Endometrial microvascular endothelial cells (primary cell): ENCODE results near the gene FBXL20. TPM values are rescaled to one million over a fixed set of nuclear protein-coding genes. Genes with fewer than 3 reads are reported as not detected.

Source experiments
- in situ Hi-C: cut with HindIII; loops from 2 replicates; pipeline ENCODE4 v1.10.0; 2017; ENCODE audit warnings: low sequenced_read_pairs, low pct_unique_long_range_greater_than_20kb; ENCODE audit errors: inconsistent ontology term
- total RNA-seq: library from RNA; depleted of rRNA; stranded (reverse); fragments of >200 nt; gene quantifications from one replicate; pipeline ENCODE4 v1.2.3, GENCODE V29; 2015; ENCODE audit errors: inconsistent ontology term

FBXL20 gene
- total RNA-seq, 1 donor from 2014 or later, result 12.1 TPM

DNA sequence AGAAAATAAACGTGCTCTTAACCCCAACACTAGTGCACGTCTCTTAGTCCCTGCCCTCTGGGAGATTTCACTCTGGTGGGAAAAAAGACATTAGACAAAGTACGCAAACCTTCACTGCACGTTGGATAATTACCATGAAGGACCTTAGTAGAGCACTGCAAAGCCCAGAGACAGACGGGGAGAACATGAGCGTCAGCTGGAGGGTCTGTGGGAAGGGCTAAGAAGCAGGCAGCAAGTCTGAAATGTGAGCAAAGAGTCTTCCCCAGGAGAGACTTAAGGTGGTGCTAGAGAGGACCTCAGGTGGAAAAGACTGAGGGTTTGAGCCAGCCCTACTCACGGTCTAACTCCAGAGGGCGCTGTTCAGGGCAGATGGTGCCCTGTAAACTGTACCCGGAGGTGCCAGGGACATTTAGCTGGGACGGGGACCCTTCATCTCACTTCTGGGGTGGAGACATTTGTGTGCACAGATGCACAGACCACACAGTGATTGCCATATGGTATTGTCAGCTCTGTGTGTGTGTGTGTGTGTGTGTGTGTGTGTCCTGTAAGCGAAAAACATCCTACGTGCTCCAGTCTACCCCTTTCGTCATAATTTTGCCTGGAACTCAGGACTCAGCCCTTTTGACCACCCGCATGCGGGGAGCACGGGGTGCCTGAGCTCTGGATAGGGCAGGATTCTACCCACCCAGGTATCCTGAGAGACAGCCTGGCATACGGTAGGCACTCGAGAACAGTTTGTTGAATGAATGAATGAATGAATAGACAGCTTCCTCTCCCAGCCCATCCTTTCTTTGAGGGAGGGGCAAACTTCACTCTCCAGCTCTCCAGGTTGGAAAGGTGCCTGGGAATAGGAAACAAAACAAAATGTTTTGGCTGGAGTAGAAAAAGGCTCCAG, 165.6 kb downstream of the FBXL20 start:
- in situ Hi-C loops, result no loop called here

DNA sequence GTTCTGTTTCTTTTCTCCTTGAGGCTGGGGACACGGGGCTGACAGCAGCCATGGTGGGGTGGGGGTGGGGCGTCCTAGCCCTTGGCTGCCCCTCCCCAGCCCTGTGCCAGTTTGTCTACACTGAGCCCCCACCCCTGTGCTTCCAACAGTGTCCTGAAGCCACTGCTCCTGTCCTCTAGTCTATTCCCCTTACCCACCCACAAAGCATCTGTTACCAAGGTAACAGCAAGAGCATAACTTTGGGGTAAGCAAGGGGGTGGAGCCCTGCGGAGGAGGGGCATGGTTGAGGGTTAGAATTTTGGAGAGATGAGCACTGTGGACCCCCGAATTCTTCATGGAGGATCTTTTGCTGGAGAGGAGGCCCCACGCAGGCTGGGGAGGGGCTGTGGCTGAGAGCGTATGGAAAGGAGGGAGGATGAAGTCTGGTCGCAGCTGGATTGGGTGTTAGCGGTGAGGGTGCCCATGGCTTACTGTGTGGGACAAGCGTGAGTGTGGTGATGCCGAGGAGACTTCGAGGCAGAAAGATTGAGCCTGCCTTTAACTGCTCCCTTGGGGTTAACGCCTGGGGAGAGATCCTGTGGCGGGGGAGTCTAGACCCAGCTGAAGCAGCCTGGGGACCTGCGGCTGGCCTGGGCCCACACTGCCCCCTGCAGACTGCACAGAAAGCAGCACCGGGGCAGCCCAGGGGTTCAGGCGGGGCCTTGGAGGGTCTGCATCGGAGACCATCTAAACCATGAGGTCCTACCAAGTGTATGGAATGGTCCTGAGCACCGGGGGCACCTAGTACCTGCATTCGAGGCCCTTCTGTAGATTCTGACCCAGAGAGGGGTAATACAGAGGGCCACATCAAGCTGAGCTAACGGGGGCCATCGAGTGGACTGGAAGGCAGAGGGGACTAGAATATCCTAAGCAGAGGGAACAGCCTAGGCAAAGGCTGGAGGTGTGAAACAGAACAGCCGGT, 169.6 kb downstream of the FBXL20 start:
- in situ Hi-C loops, result no loop called here

DNA sequence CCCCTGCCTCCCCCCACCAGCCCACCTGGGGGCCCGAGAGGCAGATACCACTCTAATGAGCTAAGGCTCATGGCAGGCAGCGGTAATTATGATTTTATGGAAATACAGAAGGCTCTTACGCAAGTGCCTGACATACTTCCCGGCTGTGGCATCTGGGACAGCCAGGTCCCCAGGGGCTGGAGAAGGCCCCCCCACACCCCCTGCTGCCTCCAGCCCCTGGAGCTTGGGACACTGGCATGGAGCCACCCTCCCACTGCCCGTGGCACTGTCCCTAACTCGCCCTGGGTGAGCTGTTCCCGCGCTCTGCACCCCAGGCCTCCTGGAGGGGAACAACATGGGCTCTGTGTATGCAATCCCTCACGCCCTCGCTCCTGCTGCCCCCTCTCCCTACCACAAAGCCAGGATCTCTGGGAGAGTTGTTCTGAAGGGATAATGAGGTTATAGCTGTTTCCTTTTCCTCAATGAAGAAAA, 170.3 kb downstream of the FBXL20 start:
- in situ Hi-C loops, result no loop called here

DNA sequence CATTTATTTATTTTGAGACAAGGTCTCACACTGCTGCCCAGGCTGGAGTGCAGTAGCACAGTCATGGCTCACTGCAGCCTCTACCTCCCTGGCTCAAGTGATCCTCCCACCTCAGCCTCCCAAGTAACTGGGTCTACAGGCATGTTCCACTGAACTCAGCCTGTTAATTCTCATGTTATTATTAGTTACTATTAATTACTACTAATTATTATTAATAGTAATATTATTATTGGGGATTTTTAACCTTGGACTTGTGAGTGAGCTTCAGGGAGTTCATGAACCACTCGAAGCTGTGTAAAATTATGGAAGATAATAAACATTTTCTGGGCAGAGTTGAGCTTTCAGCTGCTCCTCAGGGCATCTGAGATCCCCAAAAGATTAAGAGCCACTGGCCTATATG, 171.1 kb downstream of the FBXL20 start:
- in situ Hi-C loops, result no loop called here

DNA sequence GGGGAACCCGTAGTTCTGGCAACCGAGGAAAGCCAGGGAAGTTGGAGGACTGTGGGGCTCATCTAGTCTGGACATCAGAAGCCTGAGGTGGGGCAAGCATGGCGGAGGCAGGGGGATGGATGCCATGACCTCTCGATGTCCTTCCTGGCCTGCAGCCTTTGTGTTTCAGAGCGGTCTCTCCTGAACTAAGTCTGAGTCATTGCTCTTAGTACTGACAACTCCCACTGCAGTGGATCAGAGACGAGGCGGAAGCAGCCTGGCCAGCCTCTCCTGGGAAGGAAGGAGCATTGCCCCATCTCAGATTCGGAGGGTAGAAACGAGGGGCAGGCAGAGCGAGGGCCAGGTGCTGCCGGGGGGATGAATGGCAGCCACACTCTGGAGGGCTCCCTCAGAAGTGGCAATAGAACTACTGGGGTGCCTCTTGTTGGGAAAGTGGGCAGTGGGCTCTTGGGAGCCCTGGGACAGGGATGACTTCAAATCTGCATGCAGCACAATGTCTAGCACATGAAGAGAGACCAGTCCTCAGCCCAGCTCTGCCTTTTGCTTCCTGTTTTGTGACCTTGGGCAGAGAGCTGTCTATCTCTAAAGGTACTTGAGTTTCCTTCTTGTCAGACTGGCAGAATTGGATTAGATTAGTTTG, 172.0 kb downstream of the FBXL20 start:
- in situ Hi-C loops, result no loop called here

DNA sequence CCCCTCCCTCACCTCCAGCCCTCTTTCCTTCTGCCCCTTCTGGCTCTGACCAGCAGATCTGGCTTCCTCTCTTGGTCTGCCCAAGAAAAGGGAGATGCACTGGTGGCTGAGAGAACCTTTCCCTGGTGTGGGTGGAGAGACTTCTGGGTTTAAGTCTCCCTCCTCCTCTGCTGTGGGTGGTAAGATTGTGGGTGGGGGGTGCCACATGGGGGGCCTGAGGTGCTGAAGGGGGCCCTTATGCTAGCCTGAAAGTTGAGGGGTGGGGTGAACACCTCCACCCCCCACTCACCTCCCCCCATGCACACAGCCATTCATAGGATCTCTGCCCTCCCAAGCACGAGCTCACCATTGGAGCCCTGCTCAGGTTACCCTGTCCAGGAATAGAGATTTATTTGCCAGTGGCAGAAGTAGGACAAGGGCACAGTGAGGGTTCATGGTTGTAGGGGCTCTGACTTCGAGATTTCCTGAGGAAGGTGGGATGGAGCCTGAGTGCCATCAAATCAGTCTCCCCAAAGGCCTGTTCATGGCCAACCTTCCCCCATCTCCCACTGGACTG, 174.0 kb downstream of the FBXL20 start:
- in situ Hi-C loops, result no loop called here

DNA sequence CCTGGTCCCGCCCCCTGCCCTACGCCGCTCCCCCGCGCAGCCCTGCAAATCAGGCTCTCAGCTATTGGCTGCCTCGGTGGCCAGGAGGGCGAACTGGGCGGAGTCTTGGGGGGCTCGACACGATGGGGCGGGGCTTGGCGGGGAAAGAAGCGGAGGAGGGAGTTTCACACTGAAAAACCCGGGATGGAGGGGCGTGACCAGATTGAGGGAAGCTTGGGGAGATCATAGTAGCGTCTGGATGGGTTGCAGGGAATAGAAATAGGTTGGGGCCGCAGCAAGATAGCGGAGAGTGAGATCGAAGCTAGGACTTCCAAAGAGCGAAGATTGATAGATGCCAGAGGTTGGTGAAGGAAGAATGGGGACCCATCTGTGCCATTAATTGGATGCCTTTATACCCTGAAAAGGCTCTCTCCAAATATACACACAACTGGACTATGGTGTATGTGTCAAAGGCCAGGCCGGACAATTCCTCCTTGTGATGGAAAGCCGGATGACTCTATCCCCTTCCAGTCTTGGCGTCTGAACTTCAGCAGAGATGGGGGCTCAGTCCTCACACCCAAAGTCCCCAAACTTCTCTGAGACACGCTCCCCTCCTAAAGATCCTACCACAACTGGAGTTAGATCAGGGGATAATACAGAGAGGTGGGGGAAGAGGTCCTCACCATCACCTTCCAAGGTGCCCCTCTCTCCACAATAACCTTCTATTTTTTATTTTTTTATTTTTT, 175.3 kb downstream of the FBXL20 start:
- in situ Hi-C loops, result no loop called here

DNA sequence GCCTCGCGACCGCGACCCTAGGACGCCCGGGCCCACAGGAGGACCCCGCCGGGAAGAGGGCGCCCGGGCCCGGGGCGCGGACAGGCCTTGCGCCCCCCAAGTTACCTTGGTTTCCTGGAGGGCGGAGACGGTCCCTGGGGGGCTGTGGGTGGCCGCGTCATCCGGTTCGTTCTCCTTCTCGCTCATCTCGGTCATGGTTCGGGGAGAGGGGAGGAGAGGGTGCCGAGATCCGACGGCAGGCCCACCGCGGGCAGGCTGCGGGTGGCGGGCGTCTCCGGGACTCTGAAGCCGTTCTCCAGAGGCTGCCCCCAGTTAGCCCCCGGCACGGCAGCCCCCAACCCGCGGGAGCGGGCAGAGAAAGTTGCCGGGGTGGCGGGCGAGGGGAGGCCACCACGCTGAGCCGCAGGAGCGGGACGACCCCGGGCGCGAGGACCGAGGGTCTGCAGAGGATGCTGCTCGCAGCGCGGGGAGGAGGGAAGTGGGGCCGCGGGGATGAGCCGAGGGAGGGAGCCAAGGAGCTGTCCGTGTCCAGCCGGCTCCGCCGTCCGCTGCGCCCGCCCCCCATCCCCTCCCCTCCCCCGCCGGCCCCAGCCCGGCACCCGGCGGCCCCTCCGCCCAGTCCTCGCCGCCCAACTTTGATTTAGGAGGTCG, 176.0 kb downstream of the FBXL20 start, which contains the start of gene STAC2:
Gene STAC2, minus strand, starts transcription at position 638 of the 651 bp plus-strand sequence. Its CDS starts 443 bp downstream, at position 195.
- in situ Hi-C loops, result no loop called here

DNA sequence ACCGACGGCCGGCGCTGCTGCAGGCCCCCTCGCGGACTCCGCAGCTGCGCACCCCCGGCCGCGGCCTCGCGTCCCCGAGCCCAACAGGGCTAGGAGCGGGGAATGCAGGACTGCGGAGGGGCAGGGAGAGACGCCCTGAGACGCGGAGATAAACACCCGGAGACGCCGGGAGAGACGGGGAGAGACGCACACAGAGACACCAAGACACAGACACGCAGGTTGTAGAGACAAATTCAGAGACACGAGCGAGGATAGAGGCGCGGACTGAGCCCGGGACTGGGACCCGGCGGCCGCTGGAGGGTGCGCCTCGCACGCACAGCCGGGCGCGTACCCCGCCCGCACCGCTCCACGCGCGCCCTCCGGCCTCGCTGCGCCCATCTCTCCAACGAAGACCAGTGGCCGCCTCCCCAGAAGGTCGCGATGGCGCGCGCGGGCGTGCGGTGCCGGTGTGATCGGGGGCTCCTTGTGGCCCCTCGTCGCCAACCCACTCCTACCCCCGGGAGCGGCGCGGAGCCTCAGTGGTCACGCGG, 176.6 kb downstream of the FBXL20 start:
- in situ Hi-C loops, result no loop called here

DNA sequence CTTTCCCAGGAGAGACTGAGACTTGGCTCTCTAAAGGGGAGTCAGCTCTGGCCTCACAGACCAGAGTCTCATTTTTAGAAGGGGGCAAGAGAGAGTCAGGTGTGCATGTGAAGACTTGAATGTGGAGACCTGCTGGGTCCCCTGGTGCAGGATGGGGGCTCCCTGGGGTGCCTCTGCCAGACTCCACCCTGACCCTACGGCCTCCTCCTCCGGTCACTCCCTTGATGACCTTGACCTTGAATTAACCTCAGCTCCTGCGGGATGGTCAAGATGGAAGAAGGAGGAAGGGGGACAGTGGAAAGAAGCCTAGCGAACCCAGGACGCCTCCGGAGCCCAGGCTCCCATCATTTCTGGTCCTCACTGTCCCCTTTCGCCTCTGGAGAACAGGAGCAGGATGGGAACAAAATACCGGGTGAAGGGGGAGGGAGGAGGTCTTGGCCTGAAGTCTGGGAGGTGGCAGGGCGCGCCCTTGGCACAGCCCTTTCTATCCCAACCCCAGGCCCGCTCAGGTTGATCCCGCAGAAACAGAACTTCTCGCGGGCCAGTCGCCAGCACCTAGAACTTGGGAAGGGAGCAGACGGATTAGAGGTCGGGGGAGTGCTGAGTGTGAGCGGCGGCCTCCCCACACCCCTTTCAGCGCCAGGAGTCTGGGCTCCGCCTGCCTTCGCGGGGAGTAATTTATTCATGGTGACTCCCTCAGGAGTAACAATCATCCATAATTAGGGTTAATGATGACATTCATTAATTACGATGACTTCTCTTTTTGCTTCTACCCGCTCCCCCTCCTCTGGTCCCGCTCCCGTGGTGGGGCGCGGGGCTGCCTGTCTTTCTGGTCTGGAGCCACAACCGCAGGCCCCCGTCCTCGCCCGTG, 177.3 kb downstream of the FBXL20 start:
- in situ Hi-C loops, result no loop called here

DNA sequence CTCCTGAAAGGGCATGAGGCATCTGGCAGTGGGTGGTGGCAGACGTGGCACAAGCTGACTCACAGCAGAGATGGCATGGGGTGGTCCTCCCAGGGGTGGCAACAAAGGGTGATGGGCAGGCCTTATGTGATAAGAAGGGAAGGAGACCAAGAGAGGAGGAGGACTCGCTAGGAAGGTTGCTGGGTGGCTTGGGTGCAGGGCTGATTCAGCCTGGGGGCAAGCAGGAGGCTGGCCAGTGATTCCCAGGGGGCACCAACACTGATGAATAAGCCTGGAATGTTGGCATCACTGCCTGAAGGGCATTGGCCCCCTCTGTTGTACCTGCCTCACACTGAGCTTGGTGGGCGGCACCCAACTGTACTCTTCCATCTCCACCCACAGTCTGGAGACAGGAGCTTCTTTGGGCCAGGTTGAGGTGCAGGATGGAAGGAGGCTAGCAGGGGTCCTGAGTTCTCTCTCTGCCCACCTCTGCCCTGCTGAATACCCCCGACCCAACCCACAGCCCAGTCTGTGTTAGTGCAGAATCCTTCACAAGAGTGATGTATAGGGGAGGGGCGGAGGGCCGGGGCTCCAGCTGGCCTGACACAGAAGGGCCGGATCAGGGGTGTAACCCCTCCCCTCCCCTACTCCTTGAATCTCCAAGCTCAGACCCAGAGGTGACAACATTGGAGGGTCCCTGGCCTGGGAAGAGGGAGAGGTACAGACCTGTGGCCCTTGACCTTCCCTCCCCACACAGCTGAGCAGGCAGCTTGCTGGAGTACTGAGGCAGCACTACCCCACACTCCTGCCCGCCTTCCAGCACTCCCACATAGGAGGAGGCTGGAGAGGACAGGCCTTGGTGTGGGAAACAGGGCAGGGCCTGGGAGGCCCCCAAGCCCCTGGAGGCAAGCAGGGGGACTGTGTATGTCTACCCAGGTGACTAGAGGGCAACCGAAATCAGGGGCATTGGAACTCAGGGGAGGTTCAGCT, 178.3 kb downstream of the FBXL20 start:
- in situ Hi-C loops, result no loop called here

DNA sequence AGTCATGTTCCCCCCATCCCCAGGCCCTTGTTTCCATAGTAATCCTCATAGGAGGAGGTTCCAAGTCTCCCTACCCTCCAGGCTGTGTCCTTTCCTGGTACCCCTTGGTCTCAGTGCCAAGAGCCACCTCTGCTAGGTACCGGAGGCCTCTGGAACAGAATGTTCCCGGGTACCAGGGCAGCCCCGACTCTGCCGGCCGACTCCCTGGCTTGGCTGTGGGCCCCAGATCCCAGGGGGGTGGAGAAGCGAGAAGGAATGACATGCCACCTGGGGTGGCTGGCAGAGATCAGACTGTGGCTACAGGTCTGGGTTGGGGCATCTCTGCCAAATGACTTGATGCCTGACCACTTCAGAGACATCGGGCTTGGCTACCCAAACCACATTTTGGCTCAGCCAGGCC, 179.3 kb downstream of the FBXL20 start:
- in situ Hi-C loops, result no loop called here

DNA sequence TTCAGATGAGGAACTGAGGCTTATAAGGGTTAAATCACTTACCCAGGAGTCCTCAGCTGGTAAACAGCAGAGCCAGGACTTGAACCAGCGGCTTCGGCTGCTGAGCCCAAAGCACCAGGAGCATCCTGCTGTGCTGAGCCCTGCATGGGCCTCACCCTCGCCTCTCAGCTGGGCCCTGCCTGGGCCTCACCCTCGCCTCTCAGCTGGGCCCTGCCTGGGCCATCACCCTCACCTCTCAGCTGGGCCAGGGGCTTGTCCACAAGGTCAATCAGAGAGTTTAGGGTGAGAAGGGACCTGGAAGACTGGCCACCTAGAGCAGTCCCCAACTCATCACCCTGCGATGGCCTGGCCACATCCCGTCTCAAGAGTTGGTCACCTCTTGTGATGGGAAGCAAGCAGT, 179.9 kb downstream of the FBXL20 start:
- in situ Hi-C loops, result no loop called here

DNA sequence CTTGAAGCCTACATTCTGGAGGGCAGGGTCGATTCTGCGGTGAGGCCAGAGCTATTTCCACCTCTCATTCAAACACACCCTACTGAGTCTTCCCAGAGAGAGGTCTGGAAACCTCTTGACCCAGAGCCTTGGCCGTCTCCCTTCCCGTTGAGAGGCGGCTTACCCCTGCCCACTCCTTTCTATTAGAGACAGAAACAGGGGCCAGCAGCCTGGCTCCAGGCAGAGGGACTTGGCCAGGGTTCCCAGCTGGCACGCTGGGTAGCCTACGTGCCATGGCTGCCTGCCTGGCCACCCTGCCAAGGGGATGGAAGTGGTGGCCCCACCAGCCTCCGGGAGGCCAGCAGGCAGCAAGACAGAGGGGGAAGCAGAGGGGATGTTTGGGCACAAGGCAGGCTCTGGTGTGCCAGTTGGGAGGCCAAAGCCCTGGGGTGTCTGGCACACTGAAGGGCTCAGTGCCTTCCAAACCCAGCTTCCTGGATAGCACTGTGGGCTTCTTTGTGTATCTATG, 181.7 kb downstream of the FBXL20 start:
- in situ Hi-C loops, result no loop called here

DNA sequence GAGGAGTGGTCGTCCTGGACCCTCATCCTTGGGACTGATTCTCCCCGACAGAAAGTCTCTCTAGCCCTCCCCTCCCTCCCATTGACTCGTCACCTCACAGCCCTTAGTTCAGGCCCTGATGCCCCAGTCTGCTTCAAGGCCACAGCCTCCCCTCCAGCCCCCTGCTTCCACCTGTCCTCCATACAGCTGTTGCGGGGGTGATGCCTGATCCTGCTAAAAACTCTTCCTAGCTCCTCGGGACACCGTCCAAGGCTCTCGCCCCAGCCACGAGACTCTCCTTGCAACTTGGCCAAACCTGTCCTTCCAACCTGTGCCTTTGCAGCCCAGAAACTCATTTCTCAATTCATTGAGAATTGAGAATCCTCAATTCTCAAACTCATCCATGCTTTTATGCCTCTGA, 182.5 kb downstream of the FBXL20 start:
- in situ Hi-C loops, result no loop called here
